HFFc6 (cell line): ENCODE measurements around the gene JAZF1. TPM values are rescaled to one million over a fixed set of nuclear protein-coding genes. Genes with fewer than 3 reads are reported as not detected.

Experiments used
- DNase-seq: peaks from one replicate; pipeline ENCODE4 v3.0.0-alpha.2; 2018
- H3K27ac Mint-ChIP-seq: 2 replicates; pipeline ENCODE4 v1.8.0; 2020; ENCODE audit warnings: mild to moderate bottlenecking, mixed read lengths
- H3K27me3 Mint-ChIP-seq: 2 replicates; pipeline ENCODE4 v1.8.0; 2021; ENCODE audit warnings: mild to moderate bottlenecking, moderate library complexity, mixed read lengths; ENCODE audit not compliant: insufficient read depth
- H3K36me3 Mint-ChIP-seq: 2 replicates; pipeline ENCODE4 v1.8.0; 2021; ENCODE audit warnings: low read depth, mixed read lengths
- H3K4me1 Mint-ChIP-seq: 2 replicates; pipeline ENCODE4 v1.8.0; 2020; ENCODE audit warnings: low read depth, mixed read lengths
- H3K4me3 Mint-ChIP-seq: 2 replicates; pipeline ENCODE4 v1.8.0; 2020; ENCODE audit warnings: mild to moderate bottlenecking, moderate library complexity, mixed read lengths
- H3K9me3 Mint-ChIP-seq: 2 replicates; pipeline ENCODE4 v1.8.0; 2020; ENCODE audit warnings: mild to moderate bottlenecking, mixed read lengths
- CTCF ChIP-seq: fragments of 200-600 bp; sonication (generic); IDR thresholded peaks from 2 replicates; pipeline ENCODE4 v1.5.0; 2021; ENCODE audit warnings: antibody characterized with exemption, mild to moderate bottlenecking
- total RNA-seq, 6 experiments: library from RNA; stranded (reverse); fragmentation: NEBNext Ultra II Directional; extraction: Animal tissue kit (Norgen Biotek cat#: 25700); gene quantifications; 2 replicates in 1 of 6; 3 replicates in 5 of 6; pipeline ENCODE4 v1.2.3, GENCODE V29; 2021

Gene JAZF1
- total RNA-seq, 6 experiments from 2014 or later: 17.5 to 26.3 (median 21.4) TPM

DNA sequence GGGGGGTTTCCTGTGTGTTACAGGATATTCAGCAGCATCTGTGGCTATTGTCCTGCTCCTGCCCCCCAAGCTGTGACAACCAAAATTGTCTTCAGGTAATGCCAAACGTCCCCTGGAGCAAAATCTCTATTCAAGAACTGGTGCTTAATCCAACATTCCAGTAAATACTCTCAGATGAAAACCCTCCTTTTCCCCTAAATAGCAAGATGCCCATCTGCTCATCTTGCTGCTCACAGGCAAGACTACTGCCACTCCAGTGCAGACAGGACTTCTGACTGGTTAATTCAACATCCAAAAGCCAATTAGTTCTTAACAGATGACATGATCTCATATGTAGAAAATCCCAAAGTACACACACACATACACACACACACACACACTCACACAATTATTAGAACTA is 20.5 kb upstream of the JAZF1 start:
- TF ChIP-seq CTCF: no peak
- Mint-ChIP-seq H3K4me1 (peaks cover 7% of the 10 kb centered on the region; the same call in 1 of the 2 replicates), H3K27me3 (no peaks in the 10 kb centered on the region; the same call in 1 of the 2 replicates), H3K9me3 (no peaks in the 10 kb centered on the region), H3K36me3 (no peaks in the 10 kb centered on the region), H3K4me3 (no peak overlapping the region), H3K27ac (no peak overlapping the region)
- no peak for DNase-seq

DNA sequence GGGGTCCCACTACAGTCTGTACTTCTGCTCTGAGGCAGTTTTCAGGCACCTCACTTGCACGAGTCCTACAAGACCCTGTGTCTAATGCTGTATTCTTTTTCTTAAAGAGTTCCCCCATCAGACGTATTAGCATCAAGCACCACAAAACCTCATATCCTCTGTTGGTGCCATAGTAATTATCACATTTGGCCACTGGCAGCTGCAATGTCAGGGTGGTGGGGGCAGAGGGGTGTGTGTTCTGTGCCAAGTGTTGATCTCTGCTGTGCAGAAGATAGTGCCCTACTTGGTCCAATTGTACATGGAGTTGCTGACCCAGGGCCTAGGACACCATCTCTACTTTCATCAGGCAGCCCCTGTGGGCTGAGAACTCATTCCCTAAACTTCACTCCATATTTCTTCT is 20.0 kb upstream of the JAZF1 start:
- no peak overlapping the region for H3K27ac Mint-ChIP-seq
- H3K27me3 Mint-ChIP-seq: peaks cover 3% of the 10 kb centered on the region
- no peaks in the 10 kb centered on the region for H3K36me3 Mint-ChIP-seq
- DNase-seq: no peak
- H3K9me3 Mint-ChIP-seq: no peaks in the 10 kb centered on the region
- H3K4me3 Mint-ChIP-seq: no peak overlapping the region
- peaks cover 7% of the 10 kb centered on the region; the same call in 1 of the 2 replicates for H3K4me1 Mint-ChIP-seq
- TF ChIP-seq CTCF: no peak

DNA sequence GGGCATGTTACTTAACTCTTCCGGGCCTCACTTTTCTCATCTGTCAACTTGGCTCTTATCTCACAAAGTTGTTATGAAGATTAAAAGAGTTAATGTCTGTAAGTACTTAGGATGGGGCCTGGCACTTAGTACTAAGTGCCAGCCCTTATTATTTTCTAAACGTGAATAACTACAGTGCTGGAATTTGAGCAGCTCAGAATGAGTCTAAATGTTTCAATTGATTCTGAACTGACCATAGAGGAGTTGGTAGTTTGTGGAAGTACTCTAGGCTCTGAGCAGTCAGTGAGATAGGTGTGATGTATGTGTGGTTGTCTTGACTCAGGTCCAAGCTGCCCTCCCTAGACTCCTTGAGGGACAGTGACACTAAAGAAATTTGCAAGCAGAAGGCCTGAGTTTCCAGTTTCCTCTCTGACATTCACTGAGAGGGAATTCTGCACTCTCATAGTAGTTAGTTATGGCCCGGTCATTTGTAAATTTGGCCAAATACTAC is 18.5 kb upstream of the JAZF1 start:
- peaks cover 3% of the 10 kb centered on the region for H3K27me3 Mint-ChIP-seq
- no peaks in the 10 kb centered on the region for H3K9me3 Mint-ChIP-seq
- peaks cover 7% of the 10 kb centered on the region; the same call in 1 of the 2 replicates for H3K4me1 Mint-ChIP-seq
- no peaks in the 10 kb centered on the region for H3K36me3 Mint-ChIP-seq
- no peak overlapping the region for H3K27ac Mint-ChIP-seq
- H3K4me3 Mint-ChIP-seq: no peak overlapping the region
- no peak for DNase-seq
- no peak for TF ChIP-seq CTCF

- H3K36me3 Mint-ChIP-seq: no peaks in the 10 kb centered on the region
- H3K27ac Mint-ChIP-seq: no peak overlapping the region
- no peak overlapping the region for H3K4me3 Mint-ChIP-seq
- no peak for DNase-seq
- no peaks in the 10 kb centered on the region for H3K9me3 Mint-ChIP-seq
- peaks cover 9% of the 10 kb centered on the region for H3K4me1 Mint-ChIP-seq
- peaks cover 4% of the 10 kb centered on the region; the same call in 1 of the 2 replicates for H3K27me3 Mint-ChIP-seq
- TF ChIP-seq CTCF: no peak
Observed at GRCh38 chr7:28195910-28196620, 15.5 kb upstream of the JAZF1 start.

GRCh38 chr7:28192786-28193585 is 12.4 kb upstream of the JAZF1 start:
- peaks cover 4% of the 10 kb centered on the region; the same call in 1 of the 2 replicates for H3K27me3 Mint-ChIP-seq
- no peak overlapping the region for H3K27ac Mint-ChIP-seq
- H3K36me3 Mint-ChIP-seq: no peaks in the 10 kb centered on the region
- DNase-seq: no peak
- H3K4me1 Mint-ChIP-seq: peaks cover 9% of the 10 kb centered on the region
- no peaks in the 10 kb centered on the region for H3K9me3 Mint-ChIP-seq
- H3K4me3 Mint-ChIP-seq: no peak overlapping the region
- TF ChIP-seq CTCF: no peak
